Mesenchymal stem cell (in vitro differentiated cells and primary cell): ENCODE measurements around the gene EEF1A2.

ENCODE experiments used
- DNase-seq: peaks from one replicate; pipeline ENCODE4 v3.0.0-alpha.2; 2013
- H2AFZ ChIP-seq: one replicate; pipeline ENCODE4 v1.6.1; 2013; ENCODE audit warnings: low read depth, mild to moderate bottlenecking, control low read depth, inconsistent platforms, low read length, moderate library complexity
- H2AK5ac ChIP-seq: 2 replicates; pipeline ENCODE4 v1.6.1; 2013; ENCODE audit warnings: low read length, moderate library complexity, mild to moderate bottlenecking, inconsistent platforms; ENCODE audit not compliant: severe bottlenecking
- H2BK120ac ChIP-seq: one replicate; pipeline ENCODE4 v1.6.1; 2013; ENCODE audit warnings: low read depth, mild to moderate bottlenecking, inconsistent platforms, low read length, moderate library complexity
- H2BK12ac ChIP-seq, 2 experiments: one replicate each; pipeline ENCODE4 v1.6.1; 2013; ENCODE audit warnings: inconsistent platforms in 2 of 2, low read length in 2 of 2, mild to moderate bottlenecking in 2 of 2, moderate library complexity in 2 of 2, control low read depth in 1 of 2
- H2BK15ac ChIP-seq: one replicate; pipeline ENCODE4 v1.6.1; 2013; ENCODE audit warnings: mild to moderate bottlenecking, low read depth, inconsistent platforms; ENCODE audit not compliant: poor library complexity, severe bottlenecking
- H2BK5ac ChIP-seq: 2 replicates; pipeline ENCODE4 v1.6.1; 2013; ENCODE audit warnings: low read depth, mild to moderate bottlenecking, low read length, control low read depth, inconsistent platforms; ENCODE audit not compliant: poor library complexity, severe bottlenecking
- H3K14ac ChIP-seq, 2 experiments: one replicate each; pipeline ENCODE4 v1.6.1; 2013; ENCODE audit warnings: inconsistent platforms in 2 of 2, low read length in 2 of 2, control low read depth in 1 of 2, mild to moderate bottlenecking in 1 of 2, moderate library complexity in 1 of 2
- H3K18ac ChIP-seq, 2 experiments: one replicate each; pipeline ENCODE4 v1.6.1; 2013; ENCODE audit warnings: inconsistent platforms in 2 of 2, low read length in 2 of 2, control low read depth in 1 of 2, low read depth in 1 of 2, mild to moderate bottlenecking in 1 of 2
- H3K23ac ChIP-seq, 2 experiments: one replicate each; pipeline ENCODE4 v1.6.1; 2013; ENCODE audit warnings: inconsistent platforms in 2 of 2, low read length in 2 of 2, mild to moderate bottlenecking in 2 of 2, moderate library complexity in 2 of 2, control low read depth in 1 of 2
- H3K27ac ChIP-seq: 2 replicates; pipeline ENCODE4 v1.5.1; 2013; ENCODE audit warnings: mild to moderate bottlenecking, moderate library complexity, low read length, control low read depth, inconsistent platforms; ENCODE audit not compliant: poor library complexity, severe bottlenecking
- H3K27me3 ChIP-seq, 2 experiments: 2 replicates each; pipeline versions ENCODE4 v1.6.1 to v1.7.0; 2013; ENCODE audit warnings: low read length in 2 of 2, mild to moderate bottlenecking in 2 of 2, moderate library complexity in 2 of 2, control low read depth in 1 of 2, inconsistent platforms in 1 of 2; ENCODE audit not compliant: control insufficient read depth in 1 of 2, insufficient read depth in 1 of 2
- H3K36me3 ChIP-seq, 2 experiments: 2 replicates each; pipeline versions ENCODE4 v1.6.1 to v1.7.0; 2013; ENCODE audit warnings: low read length in 2 of 2, control low read depth in 1 of 2, inconsistent platforms in 1 of 2, low read depth in 1 of 2, mild to moderate bottlenecking in 1 of 2; ENCODE audit not compliant: insufficient read depth in 2 of 2, control insufficient read depth in 1 of 2
- H3K4ac ChIP-seq, 2 experiments: one replicate each; pipeline ENCODE4 v1.6.1; 2013; ENCODE audit warnings: inconsistent platforms in 2 of 2, low read length in 2 of 2, mild to moderate bottlenecking in 2 of 2, moderate library complexity in 2 of 2, control low read depth in 1 of 2, low read depth in 1 of 2
- H3K4me1 ChIP-seq: 2 replicates; pipeline ENCODE4 v1.6.1; 2013; ENCODE audit warnings: low read depth, low read length, control low read depth; ENCODE audit not compliant: control insufficient read depth, insufficient read depth
- H3K4me2 ChIP-seq: 2 replicates; pipeline ENCODE4 v1.6.1; 2013; ENCODE audit warnings: low read length, mild to moderate bottlenecking, inconsistent platforms; ENCODE audit not compliant: poor library complexity, severe bottlenecking
- H3K4me3 ChIP-seq, 2 experiments: 2 replicates each; pipeline versions ENCODE4 v1.5.1 to v1.7.0; 2013; ENCODE audit warnings: low read length in 2 of 2, mild to moderate bottlenecking in 2 of 2, control low read depth in 1 of 2, low read depth in 1 of 2; ENCODE audit not compliant: insufficient read depth in 1 of 2
- H3K79me1 ChIP-seq: replicated peaks from 2 replicates; pipeline ENCODE4 v1.6.1; 2013; ENCODE audit warnings: mild to moderate bottlenecking, control low read depth, low read length, inconsistent platforms; ENCODE audit not compliant: poor library complexity, severe bottlenecking
- H3K9ac ChIP-seq: 2 replicates; pipeline ENCODE4 v1.7.0; 2013; ENCODE audit warnings: mild to moderate bottlenecking, low read length, moderate library complexity
- H3K9me3 ChIP-seq: 2 replicates; pipeline ENCODE4 v1.7.0; 2013; ENCODE audit warnings: mild to moderate bottlenecking, low read length; ENCODE audit not compliant: control insufficient read depth
- H4K8ac ChIP-seq: one replicate; pipeline ENCODE4 v1.6.1; 2013; ENCODE audit warnings: inconsistent platforms, mild to moderate bottlenecking, low read length, moderate library complexity
- H4K91ac ChIP-seq: one replicate; pipeline ENCODE4 v1.6.1; 2013; ENCODE audit warnings: mild to moderate bottlenecking, low read length, inconsistent platforms
- WGBS: methylation state at CpG from one replicate; pipeline ENCODE4 v1.1.7; 2013; ENCODE audit warnings: mixed read lengths; 5-methylcytosine and 5-hydroxymethylcytosine counted together

EEF1A2 gene

DNA sequence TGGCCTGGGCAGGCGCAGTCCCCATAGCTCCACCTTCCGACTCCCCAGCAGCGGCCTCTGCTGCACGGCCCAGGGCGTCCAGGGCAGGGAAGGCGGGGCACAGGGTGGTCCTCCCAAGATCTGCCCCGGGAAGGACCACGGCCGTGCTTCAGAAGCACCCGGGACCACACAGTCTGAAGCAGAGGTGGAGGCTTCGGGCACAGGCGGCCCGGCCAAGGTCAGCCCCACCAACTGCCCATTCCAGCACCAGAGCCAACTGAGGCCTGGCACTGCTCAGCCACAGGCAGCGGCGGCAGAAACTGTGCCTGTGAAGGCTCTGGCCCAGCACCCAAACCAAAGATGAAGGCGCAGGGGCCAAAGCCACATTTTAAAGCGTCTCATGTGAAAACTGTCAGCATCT, 47.1 kb downstream of the EEF1A2 start:
- Histone ChIP-seq H3K79me1 (no peaks in the 10 kb centered on the region), H2AK5ac (no peak overlapping the region), H4K8ac (no peak overlapping the region), H3K4me1 (peaks cover 2% of the 10 kb centered on the region), H3K9ac (no peak overlapping the region), H3K18ac (no peak overlapping the region), H2AFZ (no peak overlapping the region), H2BK120ac (no peak overlapping the region), H3K4me2 (no peak overlapping the region), H3K27me3 (peaks cover 24 to 74% of the 10 kb centered on the region in 2 experiments), H3K4ac (no peak overlapping the region), H2BK12ac (no peak overlapping the region), H3K23ac (no peak overlapping the region), H3K27ac (no peak overlapping the region), H4K91ac (no peak overlapping the region), H3K9me3 (no peaks in the 10 kb centered on the region), H3K4me3 (no peak overlapping the region), H2BK15ac (no peak overlapping the region), H3K14ac (no peak overlapping the region), H3K36me3 (no peaks in the 10 kb centered on the region), H2BK5ac (no peak overlapping the region)
- no peak for DNase-seq
- 92% methylated on average over 17 of the region's 17 CpGs for WGBS

DNA sequence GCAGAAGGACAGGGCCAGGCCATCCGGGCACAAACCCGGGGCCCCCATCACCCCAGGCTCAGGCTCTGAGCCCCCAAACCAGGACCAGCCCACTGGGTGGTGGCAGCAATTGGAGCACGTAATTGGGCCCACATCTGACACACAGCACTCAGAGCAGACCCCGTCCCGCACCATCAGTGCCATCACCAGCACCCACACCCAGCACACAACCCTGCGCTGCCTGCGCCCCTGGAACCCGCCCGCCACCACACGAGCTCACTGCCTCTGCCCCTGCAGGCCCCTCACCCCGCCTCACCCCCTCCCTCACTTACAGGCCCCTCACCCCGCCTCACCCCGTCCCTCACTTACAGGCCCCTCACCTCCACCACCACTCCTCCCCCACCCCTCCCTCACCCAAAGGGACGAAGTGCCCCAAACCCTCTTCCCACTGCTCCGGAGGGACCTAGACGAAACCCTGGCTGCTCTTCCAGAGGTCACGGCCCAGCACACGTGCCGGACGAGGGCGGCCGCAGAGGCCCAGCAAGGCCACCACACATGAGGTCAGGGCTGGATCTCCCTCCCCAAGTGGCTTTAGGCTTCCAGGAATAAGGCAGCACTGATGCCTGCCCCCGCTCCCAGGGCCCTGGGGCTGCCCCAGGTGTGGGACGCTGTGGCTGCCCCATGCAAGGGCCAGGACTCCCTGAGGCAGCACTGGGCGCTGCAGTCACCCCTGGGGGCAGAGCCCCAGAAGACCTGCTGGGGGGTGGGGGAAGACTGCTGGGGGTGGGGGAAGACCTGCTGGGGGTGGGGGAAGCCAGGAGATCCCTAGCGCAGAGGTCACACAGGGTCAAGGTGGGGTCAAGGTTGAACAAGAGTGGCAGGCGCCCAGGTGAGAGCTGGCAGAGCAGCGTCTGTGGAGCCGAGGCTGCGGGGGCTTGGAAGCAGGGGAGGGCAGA, 48.8 kb downstream of the EEF1A2 start:
- Histone ChIP-seq H2BK5ac (no peak overlapping the region), H3K4me2 (no peak overlapping the region), H4K8ac (no peak overlapping the region), H3K36me3 (no peaks in the 10 kb centered on the region), H2BK12ac (no peak overlapping the region), H3K23ac (no peak overlapping the region), H3K18ac (no peak overlapping the region), H2BK120ac (no peak overlapping the region), H2AK5ac (no peak overlapping the region), H2AFZ (no peak overlapping the region), H3K9me3 (no peaks in the 10 kb centered on the region), H3K4me3 (no peak overlapping the region), H3K9ac (no peak overlapping the region), H4K91ac (no peak overlapping the region), H3K27me3 (peaks cover 21 to 63% of the 10 kb centered on the region in 2 experiments), H3K4ac (no peak overlapping the region), H3K79me1 (no peaks in the 10 kb centered on the region), H3K4me1 (peaks cover 2% of the 10 kb centered on the region), H3K14ac (no peak overlapping the region), H3K27ac (no peak overlapping the region), H2BK15ac (no peak overlapping the region)
- 83% methylated on average over 27 of the region's 30 CpGs for WGBS
- no peak for DNase-seq

DNA sequence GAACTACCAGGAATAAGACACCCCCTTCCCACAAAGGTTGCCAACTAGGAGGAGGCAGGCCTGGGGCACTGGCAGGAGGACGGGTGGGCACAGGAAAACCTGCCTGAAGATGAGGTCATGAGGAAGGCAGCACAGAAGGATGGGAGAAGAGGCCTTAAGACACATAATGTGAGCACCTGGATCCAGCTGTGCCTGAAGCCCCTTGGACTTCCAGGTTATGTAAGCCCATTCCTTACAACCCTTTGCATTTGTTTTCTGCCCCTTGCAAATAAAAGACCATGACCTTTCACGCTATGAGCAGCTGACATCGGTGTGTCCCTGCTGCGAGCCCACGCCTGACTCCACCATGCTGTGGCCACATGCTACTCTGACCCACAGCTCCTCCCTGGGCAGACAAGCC, 49.9 kb downstream of the EEF1A2 start:
- no peak overlapping the region for H3K4me2 ChIP-seq
- no peak overlapping the region for H3K4me3 ChIP-seq
- no peak overlapping the region for H3K27ac ChIP-seq
- H3K4ac ChIP-seq, result no peak overlapping the region
- no peak overlapping the region for H4K91ac ChIP-seq
- H3K36me3 ChIP-seq, result no peaks in the 10 kb centered on the region
- H2BK15ac ChIP-seq, result no peak overlapping the region
- H3K9ac ChIP-seq, result no peak overlapping the region
- WGBS, result 87% methylated on average over 5 of the region's 5 CpGs
- DNase-seq, result no peak
- no peak overlapping the region for H2BK120ac ChIP-seq
- no peak overlapping the region for H2BK12ac ChIP-seq
- no peaks in the 10 kb centered on the region for H3K79me1 ChIP-seq
- H3K9me3 ChIP-seq, result no peaks in the 10 kb centered on the region
- H2BK5ac ChIP-seq, result no peak overlapping the region
- H3K23ac ChIP-seq, result no peak overlapping the region
- H3K27me3 ChIP-seq, result peaks cover 12 to 53% of the 10 kb centered on the region in 2 experiments
- no peak overlapping the region for H4K8ac ChIP-seq
- no peak overlapping the region for H2AFZ ChIP-seq
- no peak overlapping the region for H3K14ac ChIP-seq
- no peak overlapping the region for H3K18ac ChIP-seq
- peaks cover 2% of the 10 kb centered on the region for H3K4me1 ChIP-seq
- H2AK5ac ChIP-seq, result no peak overlapping the region

DNA sequence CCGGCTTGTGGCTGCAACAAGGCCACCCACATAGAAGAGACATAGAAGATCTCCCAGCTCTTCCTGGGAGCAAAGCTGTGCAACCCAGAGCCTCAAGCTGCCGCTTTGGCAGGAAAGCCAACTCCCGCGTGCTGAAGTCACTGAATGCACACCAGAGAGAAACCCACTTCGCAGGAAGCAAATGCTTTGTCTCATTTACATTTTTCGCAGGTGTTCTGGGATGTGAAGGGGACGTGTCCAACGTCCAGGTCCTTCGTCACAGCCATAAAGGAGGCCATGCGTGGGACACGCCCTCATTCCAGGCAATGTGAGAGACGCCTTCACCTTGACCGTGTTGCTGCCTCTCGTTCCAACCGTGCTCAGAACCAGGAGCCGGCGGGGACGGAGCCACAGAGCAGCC, 50.9 kb downstream of the EEF1A2 start:
- Histone ChIP-seq H3K18ac (no peak overlapping the region), H3K36me3 (no peaks in the 10 kb centered on the region), H3K23ac (no peak overlapping the region), H3K27me3 (peaks cover 5 to 43% of the 10 kb centered on the region in 2 experiments), H3K9ac (no peak overlapping the region), H4K8ac (no peak overlapping the region), H3K4me3 (no peak overlapping the region), H3K4ac (no peak overlapping the region), H2BK15ac (no peak overlapping the region), H3K14ac (no peak overlapping the region), H3K9me3 (no peaks in the 10 kb centered on the region), H4K91ac (no peak overlapping the region), H3K79me1 (no peaks in the 10 kb centered on the region), H2AFZ (no peak overlapping the region), H2AK5ac (no peak overlapping the region), H3K27ac (no peak overlapping the region), H2BK5ac (no peak overlapping the region), H2BK12ac (no peak overlapping the region), H2BK120ac (no peak overlapping the region), H3K4me2 (no peak overlapping the region), H3K4me1 (peaks cover 2% of the 10 kb centered on the region)
- DNase-seq, result no peak
- WGBS, result 80% methylated on average over 18 of the region's 18 CpGs
